SU-DHL-6 (cell line): ENCODE measurements around the gene OIP5.

Experiments
- CTCF ChIP-seq: fragments of 200-600 bp; sonication (generic); IDR thresholded peaks from one replicate; pipeline ENCODE4 v1.5.1; 2017; ENCODE audit warnings: antibody characterized with exemption, mild to moderate bottlenecking, low read length, moderate library complexity; ENCODE audit not compliant: insufficient read depth, poor library complexity, severe bottlenecking
- EZH2phosphoT487 ChIP-seq: fragments of 200-600 bp; sonication (generic), shearing (Covaris generic); conservative IDR thresholded peaks from 2 replicates; pipeline ENCODE4 v1.6.1; 2018; ENCODE audit warnings: mild to moderate bottlenecking, antibody characterized with exemption, low read length, moderate library complexity, mixed read lengths

- TF ChIP-seq CTCF (peak; percentile 43), EZH2phosphoT487 (no peak)
Observed at GRCh38 chr15:41332194-41333025, at the start of gene OIP5, which contains the start of gene NUSAP1.
